ENCODE results near the gene DLK1. TPM values are rescaled to one million over a fixed set of nuclear protein-coding genes. Genes with fewer than 3 reads are reported as not detected.

The DLK1 gene
- total RNA-seq, 2 experiments from 2014 or later: not detected

GRCh38 chr14:100754020-100754419 lies 27.3 kb downstream of the DLK1 start:
- ATAC-seq (ENCODE audit: low read depth): no peak

DNA sequence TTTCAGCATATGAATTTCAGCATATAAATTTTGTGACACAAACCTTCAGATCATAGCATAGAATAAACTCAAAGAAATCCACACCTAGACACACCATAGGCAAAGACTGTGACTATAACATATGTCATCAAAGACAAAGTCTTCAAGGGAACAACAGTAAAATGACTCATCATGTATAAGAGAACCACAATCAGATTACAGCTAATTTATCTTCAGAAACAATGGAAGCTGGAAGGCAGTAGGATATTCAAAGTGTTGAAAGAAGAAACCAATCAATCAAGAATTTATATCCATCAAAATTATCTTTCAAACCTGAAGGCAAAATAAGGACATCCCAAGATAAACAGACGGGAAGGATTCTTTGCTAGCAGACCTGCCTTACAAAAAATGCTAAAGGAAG lies 29.0 kb downstream of the DLK1 start:
- no peaks in the 10 kb centered on the region for H3K4me1 Mint-ChIP-seq
- no peaks in the 10 kb centered on the region for H3K9me3 Mint-ChIP-seq
- no peak for ATAC-seq (ENCODE audit: low read depth)
- no peak overlapping the region for H3K27ac Mint-ChIP-seq
- no peak for DNase-seq
- POLR2A ChIA-PET: no interaction called here
- peaks cover 35% of the 10 kb centered on the region for H3K27me3 Mint-ChIP-seq
- H3K4me3 Mint-ChIP-seq: no peak overlapping the region
- H3K36me3 Mint-ChIP-seq: no peaks in the 10 kb centered on the region

More at GRCh38 chr14:100754020-100754419, 27.3 kb downstream of the DLK1 start:
- Mint-ChIP-seq H3K4me1 (no peaks in the 10 kb centered on the region), H3K4me3 (no peak overlapping the region), H3K27me3 (peaks cover 35% of the 10 kb centered on the region), H3K27ac (no peak overlapping the region), H3K9me3 (no peaks in the 10 kb centered on the region), H3K36me3 (no peaks in the 10 kb centered on the region)
- no peak for DNase-seq
- POLR2A ChIA-PET: no interaction called here

DNA sequence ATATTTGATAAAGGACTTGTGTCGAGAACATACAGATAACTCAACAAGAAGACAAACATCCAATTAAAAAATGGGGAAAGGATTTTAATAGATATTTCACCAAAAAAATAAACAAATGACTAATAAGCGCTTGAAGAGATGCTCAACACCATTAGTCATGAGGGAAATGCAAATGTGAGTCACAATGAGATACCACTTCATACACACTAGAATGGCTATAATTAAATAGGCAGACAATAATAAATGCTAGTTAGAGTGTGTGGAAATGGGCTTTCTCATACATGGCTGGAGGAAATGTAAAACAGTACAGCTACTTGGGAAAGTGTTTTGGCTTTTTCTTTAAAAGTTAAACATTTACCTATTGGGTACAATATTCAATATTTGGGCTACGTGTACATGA lies 34.8 kb downstream of the DLK1 start:
- Mint-ChIP-seq H3K9me3 (no peaks in the 10 kb centered on the region), H3K4me1 (no peaks in the 10 kb centered on the region), H3K27me3 (peaks cover 22% of the 10 kb centered on the region), H3K27ac (no peak overlapping the region), H3K4me3 (no peak overlapping the region), H3K36me3 (no peaks in the 10 kb centered on the region)
- POLR2A ChIA-PET: no interaction called here
- DNase-seq (no peak), ATAC-seq (ENCODE audit: low read depth) (no peak)

GRCh38 chr14:100762089-100762515 lies 35.4 kb downstream of the DLK1 start:
- H3K9me3 Mint-ChIP-seq: no peaks in the 10 kb centered on the region
- no peaks in the 10 kb centered on the region for H3K4me1 Mint-ChIP-seq
- no peak overlapping the region for H3K4me3 Mint-ChIP-seq
- DNase-seq (no peak), ATAC-seq (ENCODE audit: low read depth) (no peak)
- no peaks in the 10 kb centered on the region for H3K36me3 Mint-ChIP-seq
- H3K27ac Mint-ChIP-seq: no peak overlapping the region
- H3K27me3 Mint-ChIP-seq: peaks cover 21% of the 10 kb centered on the region
- POLR2A ChIA-PET: no interaction called here

DNA sequence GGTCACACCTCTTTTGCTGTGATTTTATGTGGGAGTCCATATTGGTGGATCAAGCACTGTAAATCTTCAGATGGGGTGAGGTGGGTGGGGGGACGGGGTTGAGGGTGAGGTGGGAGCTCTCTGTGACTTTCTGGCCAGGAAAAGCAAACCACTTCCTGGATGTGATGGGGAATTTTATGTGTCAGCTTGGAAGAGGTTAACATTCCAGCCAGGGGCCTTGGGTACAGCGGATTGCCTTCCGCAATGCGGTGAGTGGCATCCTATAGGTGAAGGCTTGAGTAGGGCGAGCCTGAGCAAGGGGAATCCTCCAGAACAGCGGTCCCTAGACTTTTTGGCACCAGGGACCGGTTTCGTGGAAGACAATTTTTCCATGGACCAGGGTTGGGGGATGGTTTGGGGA lies 36.2 kb downstream of the DLK1 start:
- Mint-ChIP-seq H3K27me3 (peaks cover 18% of the 10 kb centered on the region), H3K4me3 (no peak overlapping the region), H3K4me1 (no peaks in the 10 kb centered on the region), H3K9me3 (no peaks in the 10 kb centered on the region), H3K36me3 (no peaks in the 10 kb centered on the region), H3K27ac (no peak overlapping the region)
- POLR2A ChIA-PET: no interaction called here
- DNase-seq (no peak), ATAC-seq (ENCODE audit: low read depth) (no peak)

DNA sequence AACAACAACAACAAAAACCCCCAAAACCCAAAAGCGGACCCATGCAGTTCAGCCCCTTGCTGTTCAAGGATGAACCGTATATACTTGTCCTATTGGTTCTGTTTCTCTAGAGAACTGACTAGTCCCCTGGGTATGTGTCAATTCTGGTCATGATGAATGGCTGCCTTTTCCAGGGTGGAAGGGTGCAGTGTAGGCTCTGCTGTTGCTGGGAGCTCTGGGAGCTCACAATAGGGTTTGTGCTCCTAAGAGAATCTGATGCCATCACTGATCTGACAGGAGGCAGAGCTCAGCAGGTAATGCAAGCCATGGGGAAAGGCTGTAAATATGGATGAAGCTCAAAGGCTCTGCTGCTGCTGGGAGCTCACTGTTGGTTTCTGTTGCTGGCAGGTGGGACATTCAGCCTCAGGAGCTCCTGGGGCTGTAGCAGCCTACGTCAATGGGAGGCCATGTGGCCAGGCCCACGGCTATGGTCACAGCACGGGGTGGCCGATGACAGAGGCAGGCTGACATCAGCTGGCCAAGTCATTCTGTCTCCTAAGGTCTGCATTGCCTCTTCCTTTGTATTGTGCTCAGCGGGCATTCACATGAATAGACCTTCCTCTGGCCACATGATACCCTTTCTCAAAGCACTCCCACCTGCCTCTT lies 37.9 kb downstream of the DLK1 start:
- POLR2A ChIA-PET: no interaction called here
- ATAC-seq (ENCODE audit: low read depth): no peak
- no peaks in the 10 kb centered on the region for H3K4me1 Mint-ChIP-seq

DNA sequence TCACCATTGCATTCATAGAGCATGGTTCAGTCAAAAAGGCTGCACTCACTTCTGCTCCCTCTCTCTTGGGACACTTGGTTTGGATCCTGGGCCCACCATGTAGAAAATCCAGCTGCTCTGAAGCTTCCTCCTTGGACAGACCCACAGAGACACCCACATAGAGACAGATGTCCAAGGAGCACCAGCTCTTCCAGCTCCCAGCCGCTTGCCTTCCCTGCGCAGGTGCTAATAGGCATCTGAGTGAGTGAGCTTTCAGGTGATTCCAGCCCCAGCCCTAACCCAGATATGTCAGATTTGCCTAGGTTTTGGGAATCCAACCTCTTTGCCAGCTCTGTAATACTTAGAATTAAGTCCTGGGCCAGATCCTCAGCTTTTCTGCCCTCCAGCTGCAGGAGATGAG lies 38.6 kb downstream of the DLK1 start:
- no peaks in the 10 kb centered on the region for H3K9me3 Mint-ChIP-seq
- H3K4me1 Mint-ChIP-seq: no peaks in the 10 kb centered on the region
- no peak for DNase-seq
- no peak for ATAC-seq (ENCODE audit: low read depth)
- no peak overlapping the region for H3K27ac Mint-ChIP-seq
- no peak overlapping the region for H3K4me3 Mint-ChIP-seq
- POLR2A ChIA-PET: no interaction called here
- H3K27me3 Mint-ChIP-seq: peaks cover 9% of the 10 kb centered on the region
- H3K36me3 Mint-ChIP-seq: no peaks in the 10 kb centered on the region

More for the DNA sequence above, 37.9 kb downstream of the DLK1 start:
- peaks cover 9% of the 10 kb centered on the region for H3K27me3 Mint-ChIP-seq
- no peaks in the 10 kb centered on the region for H3K36me3 Mint-ChIP-seq
- no peak overlapping the region for H3K4me3 Mint-ChIP-seq
- no peak for DNase-seq
- no peak overlapping the region for H3K27ac Mint-ChIP-seq
- no peaks in the 10 kb centered on the region for H3K9me3 Mint-ChIP-seq

DNA sequence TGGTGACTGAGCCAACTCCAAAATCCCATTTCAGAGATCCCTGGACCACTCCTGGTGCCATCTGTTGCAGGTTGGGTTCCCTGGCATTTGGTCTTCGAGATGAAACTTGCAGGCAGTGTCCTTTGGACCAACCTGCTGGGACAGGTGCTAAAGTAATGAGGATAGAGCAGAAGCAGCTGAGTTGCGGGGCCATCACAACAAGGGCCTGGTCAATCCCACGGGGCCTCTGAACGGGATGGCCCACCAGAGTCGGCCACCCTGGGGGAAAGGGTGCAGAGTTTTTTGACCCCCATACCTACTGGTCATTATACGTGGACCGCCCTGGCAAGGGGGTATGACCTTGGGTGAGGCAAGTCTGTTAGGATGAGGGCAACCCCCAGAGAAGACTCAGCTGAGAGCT lies 39.3 kb downstream of the DLK1 start:
- no peaks in the 10 kb centered on the region for H3K4me1 Mint-ChIP-seq
- peaks cover 9% of the 10 kb centered on the region for H3K27me3 Mint-ChIP-seq
- H3K9me3 Mint-ChIP-seq: no peaks in the 10 kb centered on the region
- DNase-seq (no peak), ATAC-seq (ENCODE audit: low read depth) (no peak)
- POLR2A ChIA-PET: no interaction called here
- H3K27ac Mint-ChIP-seq: no peak overlapping the region
- no peak overlapping the region for H3K4me3 Mint-ChIP-seq
- H3K36me3 Mint-ChIP-seq: no peaks in the 10 kb centered on the region

- Mint-ChIP-seq H3K4me1 (no peaks in the 10 kb centered on the region), H3K4me3 (no peak overlapping the region), H3K27ac (no peak overlapping the region), H3K27me3 (peaks cover 6% of the 10 kb centered on the region), H3K36me3 (no peaks in the 10 kb centered on the region), H3K9me3 (no peaks in the 10 kb centered on the region)
- ATAC-seq (ENCODE audit: low read depth): no peak
- DNase-seq: no peak
- POLR2A ChIA-PET: no interaction called here
Observed at GRCh38 chr14:100767003-100767787, 40.5 kb downstream of the DLK1 start.

- H3K4me1 Mint-ChIP-seq: no peaks in the 10 kb centered on the region
- H3K27ac Mint-ChIP-seq: no peak overlapping the region
- H3K27me3 Mint-ChIP-seq: peaks cover 6% of the 10 kb centered on the region
- no peaks in the 10 kb centered on the region for H3K36me3 Mint-ChIP-seq
- POLR2A ChIA-PET: no interaction called here
- no peaks in the 10 kb centered on the region for H3K9me3 Mint-ChIP-seq
- ATAC-seq (ENCODE audit: low read depth) (no peak), DNase-seq (no peak)
- no peak overlapping the region for H3K4me3 Mint-ChIP-seq
Observed at GRCh38 chr14:100767788-100768536, 41.3 kb downstream of the DLK1 start.

DNA sequence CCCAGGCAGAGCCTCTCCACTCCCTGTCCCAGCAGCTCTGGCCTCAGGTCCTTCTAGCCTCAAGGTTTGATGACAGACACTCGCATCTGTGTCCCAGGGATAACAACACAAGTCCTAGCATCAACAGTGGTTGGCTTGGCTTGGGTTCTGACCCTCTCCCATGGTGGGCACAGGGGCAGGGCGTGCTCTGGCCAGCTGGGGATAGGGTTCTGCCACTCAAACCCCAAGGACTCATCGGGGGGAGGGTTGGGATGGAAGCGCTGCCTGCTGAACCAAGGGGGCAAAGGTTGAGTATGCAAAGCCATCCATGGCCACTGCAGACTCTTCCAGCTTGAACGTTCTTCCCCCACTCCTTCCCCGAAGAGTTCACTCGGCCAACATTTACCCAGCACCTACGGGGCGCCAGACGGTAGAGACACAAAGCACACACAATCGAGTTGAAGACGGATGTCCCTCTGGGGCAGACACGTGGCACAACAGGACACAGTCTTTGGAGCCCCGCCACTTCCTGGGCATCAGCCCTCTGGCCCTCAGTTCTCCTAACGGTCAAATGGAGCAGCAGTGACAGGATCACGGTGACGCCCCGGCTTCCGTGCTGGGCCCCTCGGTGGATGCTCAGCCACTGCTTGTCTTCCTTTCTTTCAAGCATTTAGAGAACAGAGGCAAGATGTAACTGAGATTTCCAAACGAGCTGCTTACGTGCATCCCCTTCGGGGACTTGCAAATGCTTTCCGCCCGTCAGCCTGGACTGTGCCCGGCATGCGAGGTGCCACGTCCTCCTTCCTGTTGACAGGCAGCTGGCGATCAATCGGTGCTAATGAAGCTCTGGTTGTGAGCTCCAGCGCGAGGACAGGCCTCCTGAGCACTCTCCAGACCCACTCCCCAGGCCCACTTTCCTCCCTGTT lies 42.6 kb downstream of the DLK1 start:
- Mint-ChIP-seq H3K36me3 (no peaks in the 10 kb centered on the region), H3K9me3 (no peaks in the 10 kb centered on the region), H3K27ac (no peak overlapping the region), H3K4me1 (no peaks in the 10 kb centered on the region), H3K4me3 (no peak overlapping the region), H3K27me3 (peaks cover 3% of the 10 kb centered on the region)
- POLR2A ChIA-PET: no interaction called here
- DNase-seq (no peak), ATAC-seq (ENCODE audit: low read depth) (no peak)

GRCh38 chr14:100770046-100770445 lies 43.4 kb downstream of the DLK1 start:
- Mint-ChIP-seq H3K27ac (no peak overlapping the region), H3K4me3 (no peak overlapping the region), H3K9me3 (no peaks in the 10 kb centered on the region), H3K4me1 (no peaks in the 10 kb centered on the region), H3K27me3 (peaks cover 3% of the 10 kb centered on the region), H3K36me3 (no peaks in the 10 kb centered on the region)
- no peak for ATAC-seq (ENCODE audit: low read depth)
- POLR2A ChIA-PET: no interaction called here
- DNase-seq: no peak

DNA sequence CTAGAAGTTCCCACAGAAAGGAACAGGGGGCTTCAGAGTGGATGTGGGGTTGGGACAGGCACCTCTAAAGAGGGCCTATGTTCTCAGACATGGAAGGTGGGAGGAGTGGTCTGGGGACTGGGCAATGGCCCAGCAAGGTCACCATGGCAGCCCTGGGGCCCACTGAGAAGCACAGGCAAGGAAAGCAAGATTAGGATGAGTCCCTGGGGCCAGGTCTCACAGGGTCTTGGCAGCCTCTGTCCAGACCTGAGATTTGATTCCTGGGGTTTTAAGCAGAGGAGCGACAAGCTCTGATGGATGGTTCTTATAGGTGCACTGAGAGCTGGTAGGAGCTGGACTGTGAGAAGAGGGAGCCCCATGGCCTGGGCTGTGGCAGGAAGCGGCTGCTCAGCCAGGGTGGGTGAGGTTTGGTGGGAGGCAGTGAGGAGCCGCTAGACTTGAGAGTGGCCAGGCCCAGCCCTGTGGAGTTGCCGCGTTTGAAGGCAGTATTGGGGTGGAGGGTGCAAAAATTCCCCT lies 44.0 kb downstream of the DLK1 start:
- peaks cover 3% of the 10 kb centered on the region for H3K27me3 Mint-ChIP-seq
- no peaks in the 10 kb centered on the region for H3K36me3 Mint-ChIP-seq
- POLR2A ChIA-PET: no interaction called here
- DNase-seq (no peak), ATAC-seq (ENCODE audit: low read depth) (no peak)
- no peaks in the 10 kb centered on the region for H3K9me3 Mint-ChIP-seq
- no peak overlapping the region for H3K4me3 Mint-ChIP-seq
- H3K4me1 Mint-ChIP-seq: no peaks in the 10 kb centered on the region
- H3K27ac Mint-ChIP-seq: no peak overlapping the region

Data from activated naive CD8-positive, alpha-beta T cell treated with anti-CD3 and anti-CD28 coated beads, Interleukin-2, amount 10 ng/mL, durations not matched to agents 7 days and 5 days (primary cell).